Peyer's patch (tissue), 4 donors: Measurements from ENCODE around the gene KRTAP10-8.

ENCODE experiments used
- CTCF ChIP-seq, 6 experiments: fragments of 450-650 bp in 4 of 6; fragments of 200-600 bp in 2 of 6; sonication (generic) in 1 of 6; IDR thresholded peaks; one replicate each; pipeline ENCODE4 v1.5.1; 2017 to 2019; ENCODE audit warnings: antibody characterized with exemption in 6 of 6, mild to moderate bottlenecking in 3 of 6, moderate library complexity in 1 of 6
- POLR2A ChIP-seq, 2 donors: fragments of 450-650 bp; IDR thresholded peaks; one replicate each; pipeline ENCODE4 v1.5.1; 2017; ENCODE audit warnings: antibody characterized with exemption in 2 of 2, mild to moderate bottlenecking in 2 of 2, moderate library complexity in 2 of 2

- TF ChIP-seq CTCF (IDR thresholded peaks at IDR 0.05) = no peak
- TF ChIP-seq POLR2A (IDR thresholded peaks at IDR 0.05) = no peak
These were observed 43.6 kb upstream of the KRTAP10-8 start for GRCh38 chr21:44568261-44568660.
